K562 (cell line): ENCODE results near the gene FBN1. TPM values are rescaled to one million over a fixed set of nuclear protein-coding genes. Genes with fewer than 3 reads are reported as not detected.

Experiments
- ARHGAP35 ChIP-seq: fragments of 450-650 bp; IDR thresholded peaks from 2 replicates; pipeline ENCODE4 v1.6.1; 2018; ENCODE audit not compliant: partially characterized antibody
- BRF1 ChIP-seq: IDR thresholded peaks from 3 replicates; pipeline ENCODE4 v1.6.1; 2011; ENCODE audit warnings: borderline replicate concordance, mild to moderate bottlenecking; ENCODE audit not compliant: insufficient read length; ENCODE audit errors: extremely low read depth
- CBFA2T2 ChIP-seq: fragments of 450-650 bp; conservative IDR thresholded peaks from 2 replicates; pipeline ENCODE4 v1.6.1; 2017; ENCODE audit warnings: mild to moderate bottlenecking
- FOXK2 ChIP-seq, 2 experiments: fragments of 450-650 bp; IDR thresholded peaks in 1 of 2; conservative IDR thresholded peaks in 1 of 2; 2 replicates each; pipeline ENCODE4 v1.6.1; 2016; ENCODE audit warnings: low read depth in 2 of 2, mild to moderate bottlenecking in 1 of 2
- MAZ ChIP-seq, 2 experiments: fragments of 450-650 bp in 1 of 2; sonication (generic) in 1 of 2; formaldehyde crosslinking; IDR thresholded peaks in 1 of 2; conservative IDR thresholded peaks in 1 of 2; 2 replicates each; pipeline versions ENCODE4 v1.4.0 to v1.5.0; 2020; ENCODE audit warnings: mild to moderate bottlenecking in 1 of 2, missing genetic modification reagents in 1 of 2
- NR4A1 ChIP-seq, 2 experiments: fragments of 250-450 bp in 1 of 2; fragments of 450-650 bp in 1 of 2; sonication (Bioruptor Pico) in 1 of 2; IDR thresholded peaks; 2 replicates each; pipeline versions ENCODE4 v1.4.0 to v1.6.1; 2016 to 2020; ENCODE audit warnings: mild to moderate bottlenecking in 2 of 2, missing compliant biosample characterization in 1 of 2, missing genetic modification characterization in 1 of 2, moderate library complexity in 1 of 2
- SMARCB1 ChIP-seq: IDR thresholded peaks from 2 replicates; pipeline ENCODE4 v1.6.1; 2011; ENCODE audit warnings: improper control_type of control experiment, low read depth; ENCODE audit not compliant: insufficient read length
- TFE3 ChIP-seq: fragments of 450-650 bp; formaldehyde crosslinking; IDR thresholded peaks from 2 replicates; pipeline ENCODE4 v1.4.0; 2020; ENCODE audit warnings: mild to moderate bottlenecking, mixed read lengths
- ZNF407 ChIP-seq: fragments of 450-650 bp; IDR thresholded peaks from 2 replicates; pipeline ENCODE4 v1.6.1; 2016; ENCODE audit warnings: low read depth
- ZNF780A ChIP-seq: fragments of 250-450 bp; sonication (Bioruptor Pico); IDR thresholded peaks from 2 replicates; pipeline ENCODE4 v1.5.0; 2021; ENCODE audit warnings: mild to moderate bottlenecking
- polyA plus RNA-seq, 8 experiments: library from polyadenylated mRNA; depleted of rRNA in 4 of 8; stranded (reverse) in 5 of 8; unstranded in 3 of 8; fragments of >200 nt; fragmentation: Nextera tagmentation in 2 of 8; fragmentation: Illumina TruSeq in 1 of 8; extraction: Ambion mirVana in 2 of 8; extraction: Trizol in 1 of 8; gene quantifications; 2 replicates each; pipeline versions ENCODE4 v1.2.1 to v1.2.3, GENCODE V29; 2011 to 2014; ENCODE audit warnings: inconsistent platforms in 1 of 8, missing spikeins in 1 of 8
- total RNA-seq, 7 experiments: library from RNA; depleted of rRNA in 6 of 7; stranded (reverse); fragments of >200 nt in 6 of 7; fragmentation: Illumina TruSeq in 2 of 7; extraction: Trizol in 2 of 7; gene quantifications; 2 replicates each; pipeline versions ENCODE4 v1.2.1 to v1.2.3, GENCODE V29; 2011 to 2021; ENCODE audit warnings: low replicate concordance in 1 of 7

Gene FBN1
- total and polyA plus RNA-seq, 9 of the 15 experiments (the other 6 are each of a cell fraction or from before 2014, with no cell fraction given) = 0.15 to 1.2 (median 0.60) TPM

DNA sequence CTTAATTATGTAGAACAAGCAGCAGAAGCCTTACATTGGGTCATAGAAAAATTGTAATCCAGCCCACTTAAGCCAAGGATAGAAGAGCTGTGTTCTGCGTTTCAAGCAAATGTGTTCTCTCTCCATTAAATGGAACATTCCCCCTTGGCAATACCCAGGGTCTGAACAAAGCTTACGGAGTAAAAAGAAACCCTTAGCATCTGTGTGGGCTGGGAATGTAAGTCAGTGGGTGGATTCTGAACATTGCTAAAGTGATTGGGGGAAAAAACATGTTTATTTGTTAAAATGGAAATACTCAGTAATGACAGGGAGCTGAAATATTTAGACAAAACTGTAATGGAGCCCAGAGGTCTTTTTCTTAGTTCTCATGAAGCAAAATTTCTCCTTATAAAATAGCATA, 166.9 kb downstream of the FBN1 start (continued):
- TF ChIP-seq ZNF407 (no peak), TFE3 (CRISPR knock-in tag) (no peak), FOXK2 (conservative IDR thresholded peaks at IDR 0.05 in 1 of 2, IDR thresholded peaks at IDR 0.05 in 1 of 2; ENCODE audit: low read depth in 2 of 2) (no peak), BRF1 (no peak), NR4A1 (CRISPR knock-in tag; IDR thresholded peaks at IDR 0.05) (no peak), NR4A1 (tag; IDR thresholded peaks at IDR 0.05) (no peak), ARHGAP35 (no peak), MAZ (CRISPR knock-in tag; conservative IDR thresholded peaks at IDR 0.05 in 1 of 2, IDR thresholded peaks at IDR 0.05 in 1 of 2) (no peak), ZNF780A (CRISPR knock-in tag) (no peak), SMARCB1 (no peak), CBFA2T2 (no peak)
